Stimulated activated CD4-positive, alpha-beta T cell treated with anti-CD3 and anti-CD28 coated beads, Interleukin-1b, Interleukin-23, amount 100 ng/mL, for 24 hours (primary cell): ENCODE results near the gene PRSS27.
"Not testable (repeated sequence)": the region's sequence is repeated elsewhere in the genome, so short reads cannot be mapped to it uniquely, and the experiment has no call there.

Source experiments
- DNase-seq, 4 experiments: peaks; one replicate each; pipeline ENCODE4 v3.0.0-alpha.2; 2020; ENCODE audit warnings: low read depth in 4 of 4, low spot score in 1 of 4

The PRSS27 gene

GRCh38 chr16:2728034-2728433 lies 8.0 kb upstream of the PRSS27 start:
- DNase-seq = no peak

DNA sequence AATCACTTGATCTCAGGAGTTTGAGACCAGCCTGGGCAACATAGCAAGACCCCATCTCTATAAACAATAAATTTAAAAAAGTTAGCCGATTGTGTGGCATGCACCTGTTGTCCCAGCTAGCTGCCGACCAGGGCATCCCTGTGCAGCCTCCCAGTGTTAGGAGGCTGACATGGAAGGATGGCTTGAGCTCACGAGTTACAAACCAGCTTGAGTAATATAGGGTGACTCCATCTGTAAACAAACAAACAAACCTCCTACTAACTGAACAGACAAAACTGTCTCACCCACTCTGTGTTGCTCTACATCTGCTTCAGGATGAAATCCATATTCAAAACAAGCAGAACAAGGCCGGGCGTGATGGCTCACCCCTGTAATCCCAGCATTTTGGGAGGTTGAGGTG lies 6.9 kb upstream of the PRSS27 start:
- DNase-seq = no peak

GRCh38 chr16:2724816-2725348 lies 4.9 kb upstream of the PRSS27 start:
- no peak for DNase-seq

DNA sequence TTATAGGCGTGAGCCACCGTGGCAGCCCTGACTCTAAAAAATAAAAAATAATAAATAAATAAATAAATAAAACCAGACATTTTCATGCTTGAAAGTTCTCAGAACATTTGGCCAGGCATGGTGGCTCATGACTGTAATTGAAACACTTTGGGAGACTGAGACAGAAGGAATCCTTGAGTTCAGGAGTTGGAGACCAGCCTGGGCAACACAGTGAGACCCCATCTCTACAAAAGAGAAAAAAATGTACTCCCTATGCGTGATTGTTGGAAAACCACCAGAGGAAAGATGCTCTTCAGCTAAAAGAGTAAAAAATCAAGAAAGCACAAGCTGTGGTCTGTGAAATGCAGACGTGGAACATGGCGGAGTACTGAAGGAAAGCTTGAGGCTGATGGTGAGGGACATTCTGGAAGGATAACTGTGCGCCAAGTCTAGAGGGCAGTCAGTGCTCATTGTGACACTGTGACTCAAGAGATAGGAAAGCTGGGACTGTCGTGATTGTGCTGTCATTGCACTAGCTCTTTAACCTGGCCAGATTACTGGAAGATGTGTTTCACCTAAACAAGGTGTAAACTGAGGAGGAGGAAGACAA lies 4.2 kb upstream of the PRSS27 start:
- DNase-seq = no peak

DNA sequence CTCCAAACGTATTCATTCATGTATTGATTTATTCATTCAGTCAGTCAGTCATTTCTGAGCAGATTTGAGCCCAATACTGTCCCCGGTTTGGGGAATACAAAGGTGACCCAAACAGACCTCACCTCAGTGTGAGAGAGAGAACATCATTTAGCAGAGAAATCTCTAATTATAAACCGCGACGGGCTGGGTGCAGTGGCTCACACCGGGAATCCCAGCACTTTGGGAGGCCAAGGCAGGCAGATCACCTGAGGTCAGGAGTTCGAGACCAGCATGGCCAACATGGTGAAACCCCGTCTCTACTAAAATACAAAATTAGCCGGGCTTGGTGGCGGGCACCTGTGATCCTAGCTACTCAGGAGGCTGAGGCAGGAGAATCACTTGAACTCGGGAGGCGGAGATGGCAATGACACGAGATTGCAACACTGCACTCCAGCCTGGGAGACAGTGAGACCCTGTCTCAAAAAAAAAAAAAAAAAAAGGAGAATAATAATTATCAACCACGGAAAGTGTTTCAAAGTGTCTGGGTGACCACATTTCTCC lies 1.7 kb upstream of the PRSS27 start:
- not testable (repeated sequence) for DNase-seq

DNA sequence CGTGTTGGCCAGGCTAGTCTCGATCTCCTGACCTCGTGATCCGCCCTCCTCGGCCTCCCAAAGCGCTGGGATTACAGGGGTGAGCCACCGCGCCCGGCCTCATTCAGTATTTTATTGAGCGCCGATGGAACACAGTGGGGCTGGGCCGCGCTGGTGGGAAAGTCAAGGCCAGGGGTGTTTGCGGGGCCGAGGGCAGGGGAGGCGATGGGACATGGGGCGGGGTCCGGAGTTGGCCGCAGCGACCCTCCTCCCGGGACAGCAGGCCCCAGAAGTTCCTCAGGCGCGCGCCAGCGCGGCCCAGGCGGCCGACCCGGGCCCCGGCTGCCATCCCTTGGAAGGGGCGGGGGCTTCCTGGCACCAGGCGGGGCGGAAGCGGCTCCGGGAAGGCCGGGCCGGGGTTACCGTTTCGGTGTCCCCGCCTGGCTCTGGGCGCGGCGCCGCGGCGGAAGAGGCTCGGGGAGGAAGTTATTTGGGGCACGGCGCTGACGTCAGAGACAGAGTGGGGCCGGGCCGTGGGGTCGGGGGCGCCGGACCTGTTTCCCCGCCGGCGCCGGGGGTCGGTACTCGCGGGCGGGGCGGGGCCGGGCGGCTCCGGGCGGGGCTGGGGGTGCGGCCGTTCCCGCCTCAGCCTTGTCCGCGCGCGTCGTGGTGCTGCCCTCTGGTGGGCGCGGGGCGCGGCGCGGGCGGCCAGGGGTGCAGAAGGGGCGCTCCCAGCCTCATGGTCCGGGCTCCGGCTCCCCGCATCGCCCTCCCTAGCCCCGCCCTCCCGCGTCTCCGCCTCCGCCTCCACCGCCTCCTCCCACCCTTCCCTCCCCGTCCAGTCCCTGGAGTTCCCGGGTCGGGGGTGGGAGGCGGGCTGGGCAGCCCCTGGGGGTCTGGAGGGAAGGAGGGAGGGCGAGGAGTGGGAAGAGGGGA lies 952 bp upstream of the PRSS27 start:
- peak; percentile 73 to 90 (median 80) for DNase-seq

GRCh38 chr16:2719328-2720063 lies 528 bp downstream of the PRSS27 start:
- DNase-seq = no peak

DNA sequence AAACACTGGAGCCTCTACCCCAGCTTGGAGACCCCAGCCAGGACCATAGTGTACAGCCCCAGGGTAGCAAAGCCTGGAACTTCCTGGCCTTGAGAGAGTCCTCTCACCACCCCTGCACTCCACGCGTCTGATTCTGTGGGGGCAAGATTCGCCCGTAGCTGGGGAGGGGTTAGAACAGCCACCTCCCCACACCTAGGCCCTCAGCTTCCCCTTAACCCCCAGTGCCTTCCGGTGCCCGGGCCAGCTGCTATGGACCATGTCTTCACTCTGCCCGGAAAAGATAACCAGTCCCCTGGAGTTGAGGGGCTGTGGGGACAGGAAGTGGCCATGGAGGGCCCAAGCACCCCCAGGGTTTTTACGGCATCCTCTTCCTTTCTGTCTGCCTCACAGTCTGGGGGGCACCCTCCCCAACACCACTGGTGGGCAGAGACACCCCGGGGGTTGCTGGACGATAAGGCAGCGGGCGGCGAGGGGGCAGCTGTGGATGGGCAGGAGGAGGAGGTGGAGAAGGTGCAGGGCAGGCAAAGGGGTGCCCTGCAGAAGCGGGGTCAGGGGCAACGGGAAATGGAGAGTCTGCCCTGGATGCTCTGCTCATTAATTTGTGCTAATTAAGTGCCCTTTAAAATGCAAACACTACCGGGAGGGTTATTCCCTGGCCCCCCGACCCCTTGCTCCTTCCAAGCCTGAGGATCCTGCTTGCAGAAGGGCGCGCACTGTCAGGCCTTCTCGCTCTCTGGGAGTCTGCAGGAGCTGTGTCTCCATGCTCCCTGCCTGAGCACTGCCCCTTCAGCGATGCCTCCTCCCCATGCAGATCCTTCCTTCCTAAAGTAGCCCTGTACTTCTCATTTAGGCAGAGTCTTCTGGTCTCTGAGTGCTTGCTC lies 2.4 kb downstream of the PRSS27 start:
- DNase-seq = no peak

- no peak for DNase-seq
Measured at GRCh38 chr16:2716948-2717347, 3.1 kb downstream of the PRSS27 start.

GRCh38 chr16:2715966-2716885 lies 3.8 kb downstream of the PRSS27 start:
- DNase-seq = no peak

- DNase-seq = peak; percentile 59 to 66 (median 63)
Measured at GRCh38 chr16:2715519-2715918, 4.5 kb downstream of the PRSS27 start.

DNA sequence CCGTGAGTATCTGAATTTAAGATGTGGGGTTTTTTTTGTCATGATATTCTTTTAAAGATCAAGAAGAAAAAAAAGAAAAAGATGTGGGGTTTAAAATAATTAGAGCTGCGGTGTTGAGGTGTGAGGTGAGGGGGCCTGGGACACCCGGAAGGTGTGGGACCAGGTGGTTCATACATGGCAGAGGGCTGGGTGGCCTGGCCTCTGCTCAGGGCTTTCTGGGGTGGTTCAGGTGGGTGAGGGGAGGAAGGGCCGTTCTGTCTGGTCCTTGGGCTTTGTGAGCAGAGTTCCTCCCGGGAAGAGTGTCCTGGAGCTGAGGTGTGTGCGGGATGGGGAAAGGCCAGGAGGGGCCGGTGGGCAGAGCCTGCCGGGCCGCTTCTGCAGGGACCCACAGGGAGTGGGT lies 5.0 kb downstream of the PRSS27 start:
- DNase-seq = no peak

- no peak for DNase-seq
Measured at GRCh38 chr16:2713985-2714774, 5.8 kb downstream of the PRSS27 start.

DNA sequence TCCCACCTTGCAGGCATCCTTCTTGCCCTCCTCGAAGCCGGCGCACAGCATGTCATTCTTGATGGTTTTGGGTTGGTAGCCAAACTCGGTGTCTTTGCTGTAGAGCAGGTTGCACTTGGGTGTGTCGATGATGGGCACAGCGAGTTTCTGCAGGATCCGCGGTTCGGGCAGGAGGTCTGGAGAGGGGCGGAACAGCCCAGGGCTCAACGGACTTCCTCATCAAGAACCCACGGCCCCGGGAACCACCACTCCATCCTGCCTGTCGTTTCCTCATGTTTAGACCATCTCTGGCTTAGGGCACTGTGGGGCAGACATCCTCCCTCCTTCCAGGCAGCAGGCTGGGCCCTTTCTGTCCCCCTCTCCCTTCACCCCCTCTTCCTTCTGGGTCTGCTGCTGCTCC lies 6.5 kb downstream of the PRSS27 start:
- DNase-seq = no peak

- no peak for DNase-seq
Measured at GRCh38 chr16:2712546-2712945, 7.5 kb downstream of the PRSS27 start.

DNA sequence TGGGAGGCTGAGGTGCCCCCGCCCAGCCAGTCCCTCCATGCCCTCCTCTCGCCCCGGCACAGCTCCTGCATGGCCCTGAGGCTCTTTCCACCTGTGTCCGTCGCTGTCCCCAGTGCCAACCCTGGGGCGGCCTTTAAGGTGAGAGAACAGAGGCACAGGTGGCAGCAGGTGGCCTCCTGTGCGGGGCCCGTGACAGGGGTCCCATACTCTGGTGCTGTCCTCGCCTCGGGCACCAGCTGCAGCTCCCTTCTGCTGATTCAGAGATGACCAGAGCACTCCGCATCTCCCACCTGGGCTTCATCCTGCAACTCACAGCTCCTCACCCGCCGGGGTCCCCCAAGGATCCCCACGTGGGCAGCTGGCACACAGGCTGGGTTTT lies 8.0 kb downstream of the PRSS27 start:
- no peak for DNase-seq

DNA sequence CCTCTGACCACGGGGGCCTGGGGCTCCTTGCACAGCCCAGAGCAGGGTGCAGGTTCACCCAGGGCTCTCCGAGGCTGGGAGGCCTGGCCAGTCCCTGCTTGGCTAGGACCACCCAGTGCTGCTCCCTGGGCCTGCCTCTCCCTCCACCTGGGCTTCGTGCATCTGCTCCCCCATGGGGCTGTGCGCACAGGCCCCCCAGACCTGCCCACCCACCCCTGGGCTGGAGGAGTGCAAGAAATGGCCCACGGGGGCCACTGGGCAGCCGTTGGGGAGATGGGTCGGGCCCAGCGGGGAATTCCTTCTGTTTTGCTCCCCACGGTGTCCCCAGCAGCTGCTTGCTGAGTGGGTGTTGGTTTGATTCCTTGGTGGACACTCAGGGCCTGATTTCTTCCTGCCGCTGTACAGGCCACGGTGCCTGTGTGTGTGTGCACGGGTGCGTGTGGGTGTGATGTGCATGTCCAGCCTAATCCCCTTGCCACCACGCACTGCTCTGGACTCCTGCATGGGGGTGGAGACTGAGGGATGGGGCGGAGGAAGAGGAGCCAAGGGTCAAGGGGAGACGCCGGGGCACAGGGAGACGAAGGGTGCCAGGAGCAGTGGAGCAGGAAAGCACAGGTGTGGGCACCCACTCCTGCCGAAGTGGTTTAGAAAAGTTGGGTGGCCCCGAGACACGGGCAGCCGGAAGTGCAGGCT lies 8.5 kb downstream of the PRSS27 start:
- no peak for DNase-seq

DNA sequence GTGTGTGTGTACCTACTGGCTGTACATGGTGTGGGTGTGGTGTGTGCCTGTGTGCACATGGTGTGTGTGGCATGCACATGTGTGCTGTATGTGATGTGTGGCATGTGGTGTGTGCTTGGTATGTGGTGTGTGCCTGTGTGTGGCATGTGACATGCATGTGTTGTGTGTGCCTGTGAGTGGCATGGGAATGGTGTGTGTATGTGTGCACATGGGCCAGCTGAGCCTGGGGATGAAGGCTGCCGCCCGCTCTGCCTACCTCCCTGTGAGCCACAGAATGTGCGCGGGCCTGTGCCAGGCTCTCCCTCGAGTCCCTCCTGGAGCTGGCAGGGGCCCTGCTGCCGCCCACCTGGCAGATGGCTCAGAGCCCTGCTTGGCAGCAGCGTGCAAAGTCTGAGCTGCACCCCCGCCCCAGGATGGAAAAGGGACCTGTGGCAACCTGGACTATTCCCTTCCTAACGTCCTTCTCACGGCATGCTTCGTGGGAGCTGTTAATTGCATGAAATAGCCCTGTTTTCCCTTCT lies 9.3 kb downstream of the PRSS27 start:
- DNase-seq = no peak
